Stimulated activated CD4-positive, alpha-beta T cell treated with anti-CD3 and anti-CD28 coated beads, Interleukin-12 subunit alpha, Interleukin-12 subunit beta, amount 100 ng/mL, for 48 hours (primary cell): ENCODE data around the gene IFT52.
A peak's percentile ranks its signal among the peaks of the same experiment; 100 is the strongest.
"Not testable (repeated sequence)": the region's sequence is repeated elsewhere in the genome, so short reads cannot be mapped to it uniquely, and the experiment has no call there.

Source experiments
- DNase-seq, 3 donors: peaks; one replicate each; pipeline ENCODE4 v3.0.0-alpha.2; 2020; ENCODE audit warnings: low read depth in 2 of 3, low spot score in 1 of 3

Gene IFT52

GRCh38 chr20:43642548-43642947, 51.8 kb downstream of the IFT52 start:
- DNase-seq = no peak

- DNase-seq = no peak
Measured at GRCh38 chr20:43650997-43651525, 60.3 kb downstream of the IFT52 start.

- DNase-seq = not testable (repeated sequence)
Measured at GRCh38 chr20:43651650-43652184, 61.0 kb downstream of the IFT52 start.

GRCh38 chr20:43653966-43654365, 63.2 kb downstream of the IFT52 start:
- DNase-seq = no peak

- DNase-seq = not testable (repeated sequence)
Measured at GRCh38 chr20:43655176-43655575, 64.4 kb downstream of the IFT52 start.

- no peak for DNase-seq
Measured at GRCh38 chr20:43655937-43656336, 65.2 kb downstream of the IFT52 start.

GRCh38 chr20:43658069-43658722, 67.5 kb downstream of the IFT52 start:
- DNase-seq = peak; percentile 51 to 66 (median 52)

GRCh38 chr20:43658723-43659419, 68.1 kb downstream of the IFT52 start:
- DNase-seq = no peak

- no peak for DNase-seq
Measured at GRCh38 chr20:43662943-43663655, 72.4 kb downstream of the IFT52 start.

GRCh38 chr20:43665466-43666176, 74.9 kb downstream of the IFT52 start:
- no peak for DNase-seq

- peak; percentile 48 to 65 (median 55) for DNase-seq
Measured at GRCh38 chr20:43666376-43667328, 75.9 kb downstream of the IFT52 start, which contains the start of gene MYBL2. MYBL2 (plus strand) TSS chr20:43667114; CDS start chr20:43667284, 170 bp downstream.

GRCh38 chr20:43667341-43668132, 76.8 kb downstream of the IFT52 start:
- peak in 1 of 3 donors; percentile 18 for DNase-seq

GRCh38 chr20:43669332-43669731, 78.6 kb downstream of the IFT52 start:
- DNase-seq = no peak

- DNase-seq = no peak
Measured at GRCh38 chr20:43670423-43670822, 79.7 kb downstream of the IFT52 start.

GRCh38 chr20:43676368-43676767, 85.6 kb downstream of the IFT52 start:
- DNase-seq = no peak

- DNase-seq = no peak
Measured at GRCh38 chr20:43680981-43681380, 90.2 kb downstream of the IFT52 start.

GRCh38 chr20:43681468-43681942, 90.8 kb downstream of the IFT52 start:
- no peak for DNase-seq

- DNase-seq = no peak
Measured at GRCh38 chr20:43681991-43682410, 91.3 kb downstream of the IFT52 start.

- no peak for DNase-seq
Measured at GRCh38 chr20:43682446-43682845, 91.7 kb downstream of the IFT52 start.
